ENCODE data around the gene ZBTB47.

- TF ChIP-seq CTCF (IDR thresholded peaks at IDR 0.05; ENCODE audit: borderline replicate concordance, extremely low read depth, low read length, poor library complexity, severe bottlenecking) (no peak), EZH2 (IDR thresholded peaks at IDR 0.05; ENCODE audit: borderline replicate concordance, low read depth, low read length, severe bottlenecking) (no peak)
Observed at GRCh38 chr3:42673082-42673481, 19.6 kb downstream of the ZBTB47 start.

Measured in DND-41 (cell line).